ENCODE data around the gene ARHGEF10L. TPM values are rescaled to one million over a fixed set of nuclear protein-coding genes. Genes with fewer than 3 reads are reported as not detected.
"Not testable (repeated sequence)": the region's sequence is repeated elsewhere in the genome, so short reads cannot be mapped to it uniquely, and the experiment has no call there.

The ARHGEF10L gene
- polyA plus RNA-seq, 1 donor, result 29.4 TPM

DNA sequence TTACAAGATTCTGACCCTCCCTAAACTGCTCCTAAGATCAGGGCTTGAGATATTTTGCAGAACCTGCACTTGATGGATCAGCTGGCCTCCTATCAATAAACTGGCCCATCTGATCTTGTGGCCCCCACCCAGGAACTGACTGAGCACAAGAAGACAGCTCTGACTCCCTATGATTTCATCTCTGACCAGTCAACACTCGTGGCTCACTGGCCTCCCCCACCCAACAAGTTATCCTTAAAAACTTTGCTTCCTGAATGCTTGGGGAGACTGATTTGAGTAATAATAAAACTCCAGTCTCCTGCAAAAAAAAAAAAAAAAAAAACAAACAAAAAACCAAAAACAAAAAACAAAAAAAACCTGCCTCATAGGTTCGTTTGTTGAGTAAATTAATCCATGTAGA lies 206.8 kb downstream of the ARHGEF10L start:
- DNase-seq, result not testable (repeated sequence)

DNA sequence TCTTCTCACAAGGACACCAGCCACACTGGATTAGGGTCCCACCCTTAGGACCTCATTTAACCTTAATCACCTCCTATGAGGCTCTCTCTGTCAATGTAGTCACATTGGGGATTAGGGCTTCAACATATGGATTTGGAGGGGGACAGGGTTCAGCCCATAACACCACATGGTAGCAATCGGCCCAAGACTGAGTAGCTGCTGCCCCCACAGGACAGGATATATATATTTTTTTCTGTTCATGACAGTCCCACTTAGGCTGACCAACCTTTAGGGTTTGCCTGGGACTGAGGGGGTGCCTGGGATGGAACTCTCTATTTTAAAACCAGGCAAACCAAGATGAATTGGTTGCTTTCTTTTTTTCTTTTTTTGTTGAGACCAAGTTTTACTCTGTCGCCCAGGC lies 207.4 kb downstream of the ARHGEF10L start:
- DNase-seq, result no peak

Other genes with a start within 250 kb of the ARHGEF10L start
- 0.57 TPM for gene PADI4, start 231.5 kb upstream of the ARHGEF10L start, polyA plus RNA-seq (ENCODE audit: insufficient read length)
- gene PADI6, start 167.5 kb upstream of the ARHGEF10L start, polyA plus RNA-seq (ENCODE audit: insufficient read length), result not detected
- 36.8 TPM for gene RCC2, start 100.0 kb upstream of the ARHGEF10L start, polyA plus RNA-seq (ENCODE audit: insufficient read length)
- gene ACTL8, start 215.6 kb downstream of the ARHGEF10L start, polyA plus RNA-seq (ENCODE audit: insufficient read length), result not detected

Measured in hindlimb muscle (tissue), 1 donor.